Ovary (tissue), 3 donors: Measurements from ENCODE around the gene PRKCH.

Source experiments
- EP300 ChIP-seq: sonication (generic); formaldehyde crosslinking; IDR thresholded peaks from one replicate; pipeline ENCODE4 v1.6.1; 2017; ENCODE audit warnings: antibody characterized with exemption
- POLR2A ChIP-seq: fragments of 450-650 bp; IDR thresholded peaks from one replicate; pipeline ENCODE4 v1.6.1; 2017; ENCODE audit warnings: antibody characterized with exemption, mild to moderate bottlenecking, moderate library complexity
- TF ChIP-seq, protein P1 (sequence below), 3 donors: fragments of 450-650 bp in 2 of 3; fragments of 200-600 bp in 1 of 3; IDR thresholded peaks; one replicate each; pipeline versions ENCODE4 v1.5.1 to v1.8.0; 2016 to 2022; ENCODE audit warnings: antibody characterized with exemption in 3 of 3, mild to moderate bottlenecking in 1 of 3
- donor health status: DM: no; HTN: no; CAD: no.

DNA sequence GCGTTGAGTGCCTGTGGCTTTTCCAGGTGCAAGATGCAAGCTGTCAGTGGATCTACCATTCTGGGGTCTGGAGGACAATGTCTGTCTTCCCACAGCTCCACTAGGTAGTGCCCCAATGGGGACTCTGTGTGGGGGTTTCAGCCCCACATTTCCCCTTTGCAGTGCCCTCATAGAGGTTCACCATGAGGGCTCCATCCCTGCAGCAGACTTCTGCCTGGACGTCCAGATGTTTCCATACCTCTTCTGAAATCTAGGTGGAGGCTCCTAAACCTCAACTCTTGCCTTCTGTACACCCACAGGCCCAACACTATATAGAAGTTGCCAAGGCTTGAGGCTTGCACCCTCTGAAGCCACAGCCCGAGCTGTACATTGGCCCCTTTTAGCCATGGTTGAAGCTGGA is 52.9 kb downstream of the PRKCH start:
- no peak for TF ChIP-seq POLR2A
- TF ChIP-seq, protein P1, sequence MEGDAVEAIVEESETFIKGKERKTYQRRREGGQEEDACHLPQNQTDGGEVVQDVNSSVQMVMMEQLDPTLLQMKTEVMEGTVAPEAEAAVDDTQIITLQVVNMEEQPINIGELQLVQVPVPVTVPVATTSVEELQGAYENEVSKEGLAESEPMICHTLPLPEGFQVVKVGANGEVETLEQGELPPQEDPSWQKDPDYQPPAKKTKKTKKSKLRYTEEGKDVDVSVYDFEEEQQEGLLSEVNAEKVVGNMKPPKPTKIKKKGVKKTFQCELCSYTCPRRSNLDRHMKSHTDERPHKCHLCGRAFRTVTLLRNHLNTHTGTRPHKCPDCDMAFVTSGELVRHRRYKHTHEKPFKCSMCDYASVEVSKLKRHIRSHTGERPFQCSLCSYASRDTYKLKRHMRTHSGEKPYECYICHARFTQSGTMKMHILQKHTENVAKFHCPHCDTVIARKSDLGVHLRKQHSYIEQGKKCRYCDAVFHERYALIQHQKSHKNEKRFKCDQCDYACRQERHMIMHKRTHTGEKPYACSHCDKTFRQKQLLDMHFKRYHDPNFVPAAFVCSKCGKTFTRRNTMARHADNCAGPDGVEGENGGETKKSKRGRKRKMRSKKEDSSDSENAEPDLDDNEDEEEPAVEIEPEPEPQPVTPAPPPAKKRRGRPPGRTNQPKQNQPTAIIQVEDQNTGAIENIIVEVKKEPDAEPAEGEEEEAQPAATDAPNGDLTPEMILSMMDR (IDR thresholded peaks at IDR 0.05) = no peak
- no peak for TF ChIP-seq EP300
